Activated CD4-positive, alpha-beta T cell treated with anti-CD3 and anti-CD28 coated beads, Interleukin-2, amount 10 ng/mL, durations not matched to agents 24 days and 14 days (primary cell): ENCODE results near the gene RIPOR3. TPM values are rescaled to one million over a fixed set of nuclear protein-coding genes. Genes with fewer than 3 reads are reported as not detected.
"Not testable (repeated sequence)": the region's sequence is repeated elsewhere in the genome, so short reads cannot be mapped to it uniquely, and the experiment has no call there.

Experiments
- DNase-seq: peaks from one replicate; pipeline ENCODE4 v3.0.0; 2022
- H3K27ac Mint-ChIP-seq: one replicate; pipeline ENCODE4 v1.8.0; 2022; ENCODE audit warnings: mild to moderate bottlenecking, mixed read lengths
- H3K27me3 Mint-ChIP-seq: one replicate; pipeline ENCODE4 v1.8.0; 2022; ENCODE audit warnings: mixed read lengths
- H3K36me3 Mint-ChIP-seq: one replicate; pipeline ENCODE4 v1.8.0; 2022; ENCODE audit warnings: low read depth, mild to moderate bottlenecking, mixed read lengths
- H3K4me1 Mint-ChIP-seq: one replicate; pipeline ENCODE4 v1.8.0; 2021; ENCODE audit warnings: mixed read lengths
- H3K4me3 Mint-ChIP-seq: one replicate; pipeline ENCODE4 v1.8.0; 2022; ENCODE audit warnings: mild to moderate bottlenecking, moderate library complexity, mixed read lengths
- H3K9me3 Mint-ChIP-seq: one replicate; pipeline ENCODE4 v1.8.0; 2021; ENCODE audit warnings: mixed read lengths
- intact Hi-C: fragments of 100-400 bp; cut with micrococcal nuclease; formaldehyde crosslinking; loops from one replicate; pipeline ENCODE4 v1.15.1; 2023
- total RNA-seq: library from RNA; stranded (reverse); gene quantifications from 2 replicates; pipeline ENCODE4 v1.2.3, GENCODE V29; 2022

The RIPOR3 gene
- total RNA-seq, 1 donor from 2014 or later, result not detected

DNA sequence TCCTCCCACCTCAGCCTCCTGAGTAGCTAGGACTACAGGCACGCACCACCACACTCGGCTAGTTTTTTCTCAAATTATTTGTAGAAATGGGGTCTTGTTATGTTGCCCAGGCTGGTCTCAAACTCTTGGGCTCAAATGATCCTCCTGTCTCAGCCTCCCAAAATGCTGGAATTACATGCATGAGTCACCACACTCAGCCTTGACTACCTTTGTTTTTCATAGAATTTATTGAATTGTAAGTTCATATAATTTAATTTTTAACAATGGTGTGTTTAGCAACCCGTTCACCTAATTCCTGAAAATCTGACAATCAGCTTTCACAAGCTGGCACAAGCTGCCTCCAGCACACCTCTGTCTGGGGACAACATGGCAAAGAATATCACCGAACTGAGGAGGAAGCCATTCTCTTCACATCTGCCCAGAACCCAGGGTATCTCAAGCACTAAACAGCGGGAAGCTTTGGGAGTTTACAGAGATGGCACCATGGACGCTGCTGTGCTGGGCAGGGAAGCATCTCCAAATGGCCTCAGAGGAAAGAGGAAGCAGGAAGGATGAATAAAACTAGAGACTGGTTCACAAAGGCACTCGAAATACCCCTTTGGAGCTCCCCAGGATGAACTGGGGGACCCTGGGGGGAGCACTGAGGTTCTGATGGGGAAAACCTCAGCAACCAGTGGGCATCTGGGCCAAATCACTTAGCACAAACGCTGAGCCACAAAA, 2.9 kb downstream of the RIPOR3 start:
- H3K27me3 Mint-ChIP-seq, result peaks cover 43% of the 10 kb centered on the region
- H3K27ac Mint-ChIP-seq, result no peak overlapping the region
- no peaks in the 10 kb centered on the region for H3K36me3 Mint-ChIP-seq
- intact Hi-C loops, result no loop called here
- H3K4me3 Mint-ChIP-seq, result no peak overlapping the region
- no peaks in the 10 kb centered on the region for H3K9me3 Mint-ChIP-seq
- peaks cover 6% of the 10 kb centered on the region for H3K4me1 Mint-ChIP-seq
- DNase-seq, result no peak

- Mint-ChIP-seq H3K27me3 (peaks cover 32% of the 10 kb centered on the region), H3K27ac (no peak overlapping the region), H3K9me3 (no peaks in the 10 kb centered on the region), H3K4me1 (peaks cover 6% of the 10 kb centered on the region), H3K4me3 (no peak overlapping the region), H3K36me3 (no peaks in the 10 kb centered on the region)
- no peak for DNase-seq
- intact Hi-C loops, result no loop called here
Measured at GRCh38 chr20:50686821-50687220, 4.5 kb downstream of the RIPOR3 start.

DNA sequence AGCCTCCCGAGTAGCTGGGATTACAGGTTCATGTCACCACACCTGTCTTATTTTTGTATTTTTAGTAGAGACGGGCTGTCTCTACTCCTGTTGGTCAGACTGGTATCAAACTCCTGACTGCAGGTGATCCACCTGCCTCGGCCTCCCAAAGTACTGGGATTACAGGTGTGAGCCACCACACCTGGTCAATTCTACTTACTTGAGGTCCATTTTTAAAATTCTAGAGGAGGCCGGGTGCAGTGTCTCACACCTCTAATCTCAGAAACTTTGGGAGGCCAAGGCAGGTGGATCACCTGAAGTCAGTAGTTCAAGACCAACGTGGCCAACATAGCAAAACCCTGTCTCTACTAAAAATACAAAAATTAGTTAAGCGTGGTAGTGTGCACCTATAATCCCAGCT, 7.8 kb downstream of the RIPOR3 start:
- H3K36me3 Mint-ChIP-seq, result no peaks in the 10 kb centered on the region
- H3K4me1 Mint-ChIP-seq, result no peaks in the 10 kb centered on the region

GRCh38 chr20:50682947-50683530, 8.3 kb downstream of the RIPOR3 start:
- H3K4me3 Mint-ChIP-seq, result no peak overlapping the region
- intact Hi-C loops, result no loop called here
- H3K27ac Mint-ChIP-seq, result no peak overlapping the region
- no peaks in the 10 kb centered on the region for H3K4me1 Mint-ChIP-seq
- no peaks in the 10 kb centered on the region for H3K9me3 Mint-ChIP-seq
- peaks cover 4% of the 10 kb centered on the region for H3K27me3 Mint-ChIP-seq
- DNase-seq, result no peak
- no peaks in the 10 kb centered on the region for H3K36me3 Mint-ChIP-seq

More for the DNA sequence above, 7.8 kb downstream of the RIPOR3 start:
- no peak overlapping the region for H3K4me3 Mint-ChIP-seq
- intact Hi-C loops, result no loop called here
- no peaks in the 10 kb centered on the region for H3K9me3 Mint-ChIP-seq
- no peak for DNase-seq
- H3K27me3 Mint-ChIP-seq, result peaks cover 6% of the 10 kb centered on the region
- no peak overlapping the region for H3K27ac Mint-ChIP-seq

- H3K27me3 Mint-ChIP-seq, result peaks cover 1% of the 10 kb centered on the region
- intact Hi-C loops, result no loop called here
- no peak for DNase-seq
- no peaks in the 10 kb centered on the region for H3K36me3 Mint-ChIP-seq
- no peaks in the 10 kb centered on the region for H3K9me3 Mint-ChIP-seq
- H3K27ac Mint-ChIP-seq, result no peak overlapping the region
- H3K4me1 Mint-ChIP-seq, result no peaks in the 10 kb centered on the region
- no peak overlapping the region for H3K4me3 Mint-ChIP-seq
Measured at GRCh38 chr20:50682065-50682464, 9.3 kb downstream of the RIPOR3 start.

- H3K27ac Mint-ChIP-seq, result no peak overlapping the region
- H3K9me3 Mint-ChIP-seq, result no peaks in the 10 kb centered on the region
- intact Hi-C loops, result no loop called here
- H3K27me3 Mint-ChIP-seq, result peaks cover 4% of the 10 kb centered on the region
- no peak for DNase-seq
- no peaks in the 10 kb centered on the region for H3K4me1 Mint-ChIP-seq
- no peak overlapping the region for H3K4me3 Mint-ChIP-seq
- no peaks in the 10 kb centered on the region for H3K36me3 Mint-ChIP-seq
Measured at GRCh38 chr20:50681359-50682064, 9.8 kb downstream of the RIPOR3 start.

DNA sequence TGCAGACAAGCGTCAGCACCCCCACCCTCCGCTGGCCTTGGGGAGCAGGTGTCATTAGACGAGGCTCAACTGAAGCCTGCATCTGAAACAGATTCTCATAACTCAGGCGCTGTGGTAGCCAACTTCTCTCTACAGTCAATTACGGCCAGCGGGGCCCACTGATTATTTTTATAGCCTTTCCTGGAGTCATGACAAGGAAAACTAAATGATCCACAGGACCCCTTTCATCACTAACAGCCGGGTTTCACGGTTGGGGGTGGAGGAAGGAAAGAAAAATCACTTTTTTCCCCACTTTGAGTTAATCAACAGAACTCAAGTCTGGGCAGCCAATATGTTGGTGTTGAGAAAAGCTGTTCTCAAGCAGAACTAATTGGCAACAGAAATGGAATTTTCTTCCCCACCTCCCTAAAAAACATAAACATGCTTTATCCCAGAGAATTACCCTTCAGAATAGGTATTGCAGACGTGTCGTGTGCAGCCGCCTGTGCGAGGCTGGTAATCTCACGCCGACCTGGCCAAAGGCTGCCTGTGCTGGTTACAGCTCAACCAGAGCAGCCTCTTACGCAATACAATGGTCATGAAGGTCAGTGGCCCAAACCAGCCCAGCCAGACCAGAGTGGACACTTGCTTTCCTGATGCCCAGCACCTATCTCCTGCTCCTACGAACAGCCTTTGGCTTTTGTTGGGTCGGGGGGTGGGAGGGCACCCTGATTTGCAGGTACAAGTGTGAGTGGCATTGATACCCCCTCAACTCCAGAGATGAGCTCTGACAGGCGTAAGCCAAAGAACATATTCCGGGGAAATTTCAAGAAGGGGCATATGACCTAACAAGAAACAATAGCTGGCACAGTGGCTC, 11.0 kb downstream of the RIPOR3 start:
- peaks cover 2% of the 10 kb centered on the region for H3K27me3 Mint-ChIP-seq

DNA sequence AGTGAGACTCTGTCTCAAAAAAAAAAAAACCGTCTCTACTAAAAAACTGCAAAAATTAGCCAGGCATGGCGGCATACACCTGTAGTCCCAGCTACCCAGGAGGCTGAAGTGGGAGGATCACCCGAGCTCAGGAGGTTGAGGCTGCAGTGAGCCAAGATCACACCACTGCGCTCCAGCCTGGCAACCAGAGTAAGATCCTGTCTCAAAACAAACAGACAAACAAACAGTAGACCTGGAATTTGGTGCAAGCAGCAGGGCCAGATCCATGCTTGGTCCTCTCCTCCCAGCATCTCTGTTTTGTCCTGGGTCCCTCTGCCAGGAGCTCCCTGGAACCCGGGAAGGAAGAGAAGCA, 11.6 kb downstream of the RIPOR3 start:
- no peak overlapping the region for H3K27ac Mint-ChIP-seq
- no peaks in the 10 kb centered on the region for H3K9me3 Mint-ChIP-seq
- no peaks in the 10 kb centered on the region for H3K36me3 Mint-ChIP-seq
- H3K4me3 Mint-ChIP-seq, result no peak overlapping the region
- DNase-seq, result no peak
- no peaks in the 10 kb centered on the region for H3K4me1 Mint-ChIP-seq
- H3K27me3 Mint-ChIP-seq, result peaks cover 2% of the 10 kb centered on the region
- intact Hi-C loops, result no loop called here

More for the DNA sequence above, 11.0 kb downstream of the RIPOR3 start:
- Mint-ChIP-seq H3K9me3 (no peaks in the 10 kb centered on the region), H3K4me3 (no peak overlapping the region), H3K27ac (no peak overlapping the region), H3K36me3 (no peaks in the 10 kb centered on the region), H3K4me1 (no peaks in the 10 kb centered on the region)
- intact Hi-C loops, result no loop called here
- no peak for DNase-seq

DNA sequence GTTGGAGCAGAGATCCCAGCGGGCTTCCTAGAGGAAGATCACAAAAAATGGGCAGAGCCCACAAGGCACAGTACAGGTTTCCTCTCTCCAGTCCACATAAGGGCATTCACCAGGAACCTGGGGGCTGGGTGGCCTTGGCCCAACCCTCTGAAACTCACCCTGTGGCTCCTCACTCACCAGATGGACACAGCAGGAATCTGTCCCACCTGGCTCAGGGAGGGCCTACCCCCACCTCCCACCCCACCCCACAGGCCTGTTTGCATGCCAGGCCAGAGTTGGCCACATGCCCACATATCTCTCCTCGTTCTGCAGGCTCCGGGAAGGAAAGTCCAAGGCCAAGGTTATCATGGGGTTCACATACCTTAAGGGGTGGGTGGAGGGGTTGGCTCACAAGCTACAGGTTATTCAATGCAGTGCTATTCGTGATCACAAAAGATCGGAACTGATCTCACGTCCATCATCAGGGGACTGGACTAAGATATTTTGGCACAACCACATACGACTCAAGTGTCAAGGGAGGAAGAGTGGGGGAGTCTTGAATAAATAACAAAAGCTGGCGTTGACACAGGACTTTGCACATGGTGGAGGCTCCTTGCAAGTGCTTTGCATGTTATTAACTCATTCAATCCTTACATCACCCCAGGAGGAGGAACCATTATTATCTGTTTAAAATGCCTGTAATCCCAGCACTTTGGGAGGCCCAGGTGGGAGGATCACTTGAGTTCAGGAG, 13.0 kb downstream of the RIPOR3 start:
- H3K9me3 Mint-ChIP-seq, result no peaks in the 10 kb centered on the region
- intact Hi-C loops, result no loop called here
- peaks cover 2% of the 10 kb centered on the region for H3K27me3 Mint-ChIP-seq
- H3K36me3 Mint-ChIP-seq, result no peaks in the 10 kb centered on the region
- no peak for DNase-seq
- H3K27ac Mint-ChIP-seq, result no peak overlapping the region
- H3K4me1 Mint-ChIP-seq, result no peaks in the 10 kb centered on the region
- H3K4me3 Mint-ChIP-seq, result no peak overlapping the region

GRCh38 chr20:50676858-50677257, 14.5 kb downstream of the RIPOR3 start:
- DNase-seq, result no peak
- Mint-ChIP-seq H3K27ac (no peak overlapping the region), H3K36me3 (no peaks in the 10 kb centered on the region), H3K27me3 (peaks cover 2% of the 10 kb centered on the region), H3K4me3 (no peak overlapping the region), H3K4me1 (no peaks in the 10 kb centered on the region), H3K9me3 (no peaks in the 10 kb centered on the region)
- intact Hi-C loops, result no loop called here

GRCh38 chr20:50676377-50676731, 15.0 kb downstream of the RIPOR3 start:
- DNase-seq, H3K27ac Mint-ChIP-seq, H3K9me3 Mint-ChIP-seq, H3K4me1 Mint-ChIP-seq, H3K4me3 Mint-ChIP-seq, H3K27me3 Mint-ChIP-seq, H3K36me3 Mint-ChIP-seq, intact Hi-C loops: not testable (repeated sequence)

DNA sequence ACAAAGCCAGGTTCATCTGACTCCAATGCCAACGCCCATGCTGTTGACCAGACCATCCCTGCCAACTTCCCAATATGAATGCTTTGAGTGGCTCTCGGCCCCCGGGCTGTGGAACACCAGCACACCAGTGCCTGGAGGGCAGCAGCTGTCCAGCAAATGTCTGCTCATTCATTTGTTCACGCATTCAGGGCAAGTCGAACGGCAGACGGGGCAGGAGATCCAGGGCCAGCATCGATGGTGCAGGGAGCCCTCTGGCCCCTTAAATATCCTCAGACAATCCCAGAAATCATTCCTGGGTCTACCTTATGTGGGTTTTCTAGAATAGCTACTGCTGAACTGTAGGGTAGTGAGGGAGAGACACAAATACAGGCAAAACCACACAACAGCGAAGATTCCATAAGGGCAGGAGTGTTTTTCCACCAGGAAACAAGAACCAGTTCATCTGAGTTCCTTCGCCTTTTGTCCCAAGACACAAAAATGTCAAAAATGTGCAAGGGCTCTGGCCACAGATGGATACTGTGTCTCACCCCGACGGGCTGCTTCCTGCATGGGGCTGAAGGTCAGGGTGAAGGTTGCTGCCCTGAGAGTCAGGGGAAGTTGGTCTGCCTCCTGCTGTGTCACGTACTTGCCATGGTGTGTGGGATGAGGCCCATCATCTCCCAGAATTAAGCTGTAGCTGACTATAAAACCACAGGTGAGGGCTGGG, 15.5 kb downstream of the RIPOR3 start:
- H3K9me3 Mint-ChIP-seq, result no peaks in the 10 kb centered on the region
- H3K27ac Mint-ChIP-seq, result no peak overlapping the region
- no peaks in the 10 kb centered on the region for H3K4me1 Mint-ChIP-seq
- DNase-seq, result no peak
- intact Hi-C loops, result no loop called here
- no peaks in the 10 kb centered on the region for H3K36me3 Mint-ChIP-seq
- no peak overlapping the region for H3K4me3 Mint-ChIP-seq
- H3K27me3 Mint-ChIP-seq, result peaks cover 2% of the 10 kb centered on the region
